Measurements from ENCODE around the gene SCNN1G. TPM values are rescaled to one million over a fixed set of nuclear protein-coding genes. Genes with fewer than 3 reads are reported as not detected.

SCNN1G gene
- total and polyA plus RNA-seq, 9 of the 15 experiments (the other 6 are each of a cell fraction or from before 2014, with no cell fraction given) = not detected

GRCh38 chr16:23148513-23149266 lies 33.9 kb upstream of the SCNN1G start (continued):
- TF ChIP-seq ZNF318 (IDR thresholded peaks at IDR 0.05; ENCODE audit: borderline replicate concordance in 1 of 2, low read depth in 1 of 2) (no peak), L3MBTL2 (IDR thresholded peaks at IDR 0.05) (peak; percentile 60; the same call in 1 of the 2 replicates), GATA2 (CRISPR knock-in tag; IDR thresholded peaks at IDR 0.05) (no peak), SIX5 (IDR thresholded peaks at IDR 0.05; ENCODE audit: borderline replicate concordance in 1 of 2, insufficient read depth in 1 of 2, low read depth in 1 of 2, low read length in 2 of 2) (no peak), HOXB6 (CRISPR knock-in tag; IDR thresholded peaks at IDR 0.05; ENCODE audit: borderline replicate concordance) (no peak), HES1 (IDR thresholded peaks at IDR 0.05; ENCODE audit: low read depth) (no peak), FOXA3 (CRISPR knock-in tag; conservative IDR thresholded peaks at IDR 0.05 in 1 of 2, IDR thresholded peaks at IDR 0.05 in 1 of 2) (no peak)
